Lung (tissue), 12 donors: ENCODE measurements around the gene RNF141. TPM values are rescaled to one million over a fixed set of nuclear protein-coding genes. Genes with fewer than 3 reads are reported as not detected.

Source experiments
- ATAC-seq: fragments of 200-7000 bp; cut with Tn5 transposase; one replicate; pipeline ENCODE4 v1.9.1; 2020; ENCODE audit warnings: moderate number of reproducible peaks; ENCODE audit not compliant: insufficient read depth, low FRiP score
- DNase-seq, 3 donors: peaks; one replicate each; pipeline ENCODE4 v3.0.0-alpha.2; 2013 to 2017
- H3K27ac ChIP-seq, 2 donors: one replicate each; pipeline ENCODE4 v1.5.1; 2013; ENCODE audit warnings: mild to moderate bottlenecking in 2 of 2, moderate library complexity in 2 of 2, control low read depth in 1 of 2, inconsistent platforms in 1 of 2, low read depth in 1 of 2, low read length in 1 of 2
- H3K27me3 ChIP-seq, 3 donors: one replicate each; pipeline ENCODE4 v1.5.1; 2013; ENCODE audit warnings: low read length in 2 of 3; ENCODE audit not compliant: control insufficient read depth in 3 of 3, insufficient read depth in 3 of 3
- H3K36me3 ChIP-seq, 4 donors: one replicate each; pipeline ENCODE4 v1.5.1; 2013; ENCODE audit warnings: low read length in 4 of 4, mild to moderate bottlenecking in 1 of 4, moderate library complexity in 1 of 4; ENCODE audit not compliant: control insufficient read depth in 4 of 4, insufficient read depth in 4 of 4
- H3K4me1 ChIP-seq, 5 donors: one replicate each; pipeline ENCODE4 v1.5.1; 2013; ENCODE audit warnings: low read length in 5 of 5, mild to moderate bottlenecking in 2 of 5, moderate library complexity in 1 of 5; ENCODE audit not compliant: control insufficient read depth in 5 of 5, insufficient read depth in 5 of 5
- H3K4me3 ChIP-seq: one replicate; pipeline ENCODE4 v1.5.1; 2013; ENCODE audit warnings: mild to moderate bottlenecking, control low read depth, moderate library complexity
- H3K9ac ChIP-seq, 2 donors: one replicate each; pipeline ENCODE4 v1.5.1; 2013; ENCODE audit warnings: low read length in 2 of 2, control low read depth in 1 of 2; ENCODE audit not compliant: insufficient read depth in 1 of 2
- H3K9me3 ChIP-seq, 4 donors: one replicate each; pipeline ENCODE4 v1.5.1; 2013; ENCODE audit warnings: low read length in 3 of 4, mild to moderate bottlenecking in 1 of 4, moderate library complexity in 1 of 4; ENCODE audit not compliant: control insufficient read depth in 4 of 4, insufficient read depth in 3 of 4
- WGBS, 2 donors: extraction: QIAGEN DNeasy Blood & Tissue Kit; methylation state at CpG; one replicate each; pipeline ENCODE4 v1.1.7; 2013; 5-methylcytosine and 5-hydroxymethylcytosine counted together
- polyA plus RNA-seq, 2 donors: library from polyadenylated mRNA; stranded (reverse); fragments of 200-250 nt; gene quantifications; one replicate each; pipeline ENCODE4 v1.2.1, GENCODE V29; 2013
- total RNA-seq, 2 donors: library from RNA; depleted of rRNA in 1 of 2; stranded (reverse); fragments of >200 nt in 1 of 2; gene quantifications; one replicate each; pipeline ENCODE4 v1.2.1, GENCODE V29; 2014 to 2021
- TF ChIP-seq, protein P1 (sequence below): IDR thresholded peaks from 2 replicates; pipeline ENCODE4 v1.5.1; 2012; ENCODE audit warnings: mild to moderate bottlenecking; ENCODE audit errors: control extremely low read depth, extremely low read depth
- donor health status: control.
- donor health status: control.
- donor health status: Bipolar disorder and iron deficiency.
- donor health status: healthy.
- donor health status: DM: yes; HTN: yes; CAD: no.

The RNF141 gene
- total and polyA plus RNA-seq, 4 donors: 14.8 to 63.8 (median 33.4) TPM

DNA sequence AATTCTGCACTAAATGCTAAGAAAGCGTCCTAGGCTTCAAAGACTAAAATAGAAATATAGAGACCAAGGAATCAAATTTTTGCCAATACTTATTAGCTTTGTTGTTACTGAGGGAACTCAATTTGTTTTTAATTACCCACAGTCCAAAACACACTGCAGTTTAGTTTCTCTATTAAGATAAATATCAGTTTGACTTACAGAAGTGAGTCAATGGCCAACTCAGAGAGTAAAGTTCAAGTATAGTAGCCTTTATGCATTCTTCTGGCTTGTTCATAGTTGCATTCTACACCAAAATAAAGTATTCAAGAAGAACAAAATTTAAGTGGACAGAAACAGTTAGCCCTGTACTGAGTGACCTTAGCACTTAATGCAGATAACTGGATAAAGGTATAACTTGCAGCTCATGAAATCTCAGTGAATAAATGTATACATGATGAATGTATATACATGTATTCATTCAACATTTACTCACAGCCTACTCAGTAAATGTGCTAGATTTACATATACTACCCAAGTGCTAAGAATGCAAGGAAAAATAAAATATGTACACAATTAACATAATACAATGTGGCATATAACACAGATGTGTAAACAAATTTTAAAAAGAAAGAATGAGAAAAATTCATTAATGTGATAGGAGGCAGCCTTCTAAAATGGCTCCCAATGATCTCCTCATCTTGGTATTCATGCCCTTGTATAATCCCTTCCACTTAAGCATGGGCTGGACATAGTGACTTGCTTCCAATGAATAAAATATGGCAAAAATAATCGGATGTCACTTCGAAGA, 9.7 kb upstream of the RNF141 start:
- H3K27me3 ChIP-seq: no peaks in the 10 kb centered on the region
- DNase-seq: no peak
- H3K4me1 ChIP-seq: no peaks in the 10 kb centered on the region
- no peaks in the 10 kb centered on the region for H3K36me3 ChIP-seq
- H3K9ac ChIP-seq: no peak overlapping the region
- no peak overlapping the region for H3K4me3 ChIP-seq
- ATAC-seq: no peak
- no peaks in the 10 kb centered on the region for H3K9me3 ChIP-seq
- WGBS, 2 donors: 80 to 99% methylated on average over 3 of the region's 3 CpGs
- TF ChIP-seq, protein P1, sequence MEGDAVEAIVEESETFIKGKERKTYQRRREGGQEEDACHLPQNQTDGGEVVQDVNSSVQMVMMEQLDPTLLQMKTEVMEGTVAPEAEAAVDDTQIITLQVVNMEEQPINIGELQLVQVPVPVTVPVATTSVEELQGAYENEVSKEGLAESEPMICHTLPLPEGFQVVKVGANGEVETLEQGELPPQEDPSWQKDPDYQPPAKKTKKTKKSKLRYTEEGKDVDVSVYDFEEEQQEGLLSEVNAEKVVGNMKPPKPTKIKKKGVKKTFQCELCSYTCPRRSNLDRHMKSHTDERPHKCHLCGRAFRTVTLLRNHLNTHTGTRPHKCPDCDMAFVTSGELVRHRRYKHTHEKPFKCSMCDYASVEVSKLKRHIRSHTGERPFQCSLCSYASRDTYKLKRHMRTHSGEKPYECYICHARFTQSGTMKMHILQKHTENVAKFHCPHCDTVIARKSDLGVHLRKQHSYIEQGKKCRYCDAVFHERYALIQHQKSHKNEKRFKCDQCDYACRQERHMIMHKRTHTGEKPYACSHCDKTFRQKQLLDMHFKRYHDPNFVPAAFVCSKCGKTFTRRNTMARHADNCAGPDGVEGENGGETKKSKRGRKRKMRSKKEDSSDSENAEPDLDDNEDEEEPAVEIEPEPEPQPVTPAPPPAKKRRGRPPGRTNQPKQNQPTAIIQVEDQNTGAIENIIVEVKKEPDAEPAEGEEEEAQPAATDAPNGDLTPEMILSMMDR: no peak
- no peak overlapping the region for H3K27ac ChIP-seq

DNA sequence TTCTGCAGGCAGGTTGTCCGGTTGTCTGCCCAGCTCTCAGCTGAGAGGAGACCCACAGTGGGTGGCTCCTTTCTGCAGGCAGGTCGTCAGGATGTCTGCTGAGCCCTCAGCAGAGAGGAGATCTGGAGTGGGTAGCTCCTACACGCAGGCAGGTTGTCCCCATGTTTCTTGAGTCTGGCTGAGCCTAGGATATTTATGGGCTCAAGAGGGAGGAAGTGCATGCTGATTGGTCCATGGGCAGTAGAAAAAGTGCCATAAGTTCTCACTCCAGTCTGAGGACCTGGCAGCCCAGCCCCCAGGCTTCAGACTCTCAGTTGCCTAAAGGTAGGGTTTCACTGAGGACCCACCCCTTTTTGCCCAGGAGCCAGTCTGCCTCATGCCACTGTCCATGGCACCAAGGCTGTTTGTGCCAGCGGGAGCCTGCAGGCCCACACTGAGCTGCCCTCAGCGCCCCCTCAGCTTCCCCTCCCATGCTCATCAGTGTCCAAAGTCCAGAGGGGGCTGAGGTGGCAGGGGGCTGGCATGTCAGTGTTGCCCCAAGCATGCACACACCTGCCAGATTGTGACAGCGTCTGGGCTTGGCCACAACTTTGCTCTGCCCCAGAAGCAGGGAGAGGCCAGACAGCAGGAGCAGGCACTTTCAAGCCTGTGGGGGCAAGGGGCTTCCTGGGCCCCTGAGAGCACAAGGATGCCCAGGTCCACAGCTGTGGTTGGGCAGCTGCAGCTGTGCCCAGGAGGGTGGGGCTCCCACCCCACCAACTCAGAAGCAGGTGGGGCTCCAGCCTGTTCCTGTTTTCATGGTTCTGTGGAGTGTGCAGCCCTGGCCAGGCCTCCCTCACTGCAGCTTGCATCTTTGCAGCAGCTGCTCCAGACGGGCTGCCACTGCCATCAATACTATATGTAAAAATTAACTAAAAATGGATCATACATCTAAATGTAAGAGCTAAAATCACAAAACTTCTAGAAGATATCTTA, 3.8 kb upstream of the RNF141 start:
- H3K4me1 ChIP-seq: peaks cover 0 to 10% (median 0%) of the 10 kb centered on the region in 5 donors
- no peaks in the 10 kb centered on the region for H3K9me3 ChIP-seq
- H3K4me3 ChIP-seq: no peak overlapping the region
- H3K9ac ChIP-seq: no peak overlapping the region
- TF ChIP-seq, protein P1: no peak
- no peak overlapping the region for H3K27ac ChIP-seq
- ATAC-seq (no peak), DNase-seq (no peak)
- 79 to 84% methylated on average over 7 of the region's 7 CpGs for WGBS, 2 donors
- no peaks in the 10 kb centered on the region for H3K36me3 ChIP-seq
- H3K27me3 ChIP-seq: no peaks in the 10 kb centered on the region

DNA sequence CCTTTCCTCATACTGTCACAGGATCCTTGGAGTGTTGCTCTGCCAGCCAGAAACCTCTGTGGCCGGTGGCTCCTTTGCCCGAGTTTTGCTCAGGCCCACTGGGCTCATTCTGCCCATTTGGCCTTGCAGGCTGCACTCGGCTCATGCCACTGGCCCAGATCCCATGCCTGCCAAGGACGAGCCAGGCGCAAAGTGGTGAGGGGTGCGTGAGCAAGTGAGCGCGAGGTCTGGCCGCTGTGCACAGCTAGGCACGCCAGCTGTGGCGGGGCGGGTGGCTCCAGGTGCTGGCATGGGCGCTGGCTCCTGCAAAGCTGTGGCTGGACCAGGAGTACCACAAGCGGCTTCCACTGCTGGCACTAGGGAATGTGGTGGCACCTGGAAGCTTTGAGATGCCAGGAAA, 2.8 kb upstream of the RNF141 start:
- ATAC-seq: no peak
- WGBS, 2 donors: 95 to 98% methylated on average over 14 of the region's 14 CpGs
- no peak overlapping the region for H3K4me3 ChIP-seq
- TF ChIP-seq, protein P1: no peak
- no peaks in the 10 kb centered on the region for H3K27me3 ChIP-seq
- H3K36me3 ChIP-seq: no peaks in the 10 kb centered on the region
- DNase-seq: no peak
- peaks cover 0 to 12% (median 2%) of the 10 kb centered on the region in 5 donors for H3K4me1 ChIP-seq
- H3K27ac ChIP-seq: no peak overlapping the region
- no peak overlapping the region for H3K9ac ChIP-seq
- no peaks in the 10 kb centered on the region for H3K9me3 ChIP-seq
